ENCODE data around the gene CROCC2. TPM values are rescaled to one million over a fixed set of nuclear protein-coding genes. Genes with fewer than 3 reads are reported as not detected.

Gene CROCC2
- total and polyA plus RNA-seq, 10 of the 15 experiments (the other 5 are each of a cell fraction or from before 2014, with no cell fraction given), result not detected

DNA sequence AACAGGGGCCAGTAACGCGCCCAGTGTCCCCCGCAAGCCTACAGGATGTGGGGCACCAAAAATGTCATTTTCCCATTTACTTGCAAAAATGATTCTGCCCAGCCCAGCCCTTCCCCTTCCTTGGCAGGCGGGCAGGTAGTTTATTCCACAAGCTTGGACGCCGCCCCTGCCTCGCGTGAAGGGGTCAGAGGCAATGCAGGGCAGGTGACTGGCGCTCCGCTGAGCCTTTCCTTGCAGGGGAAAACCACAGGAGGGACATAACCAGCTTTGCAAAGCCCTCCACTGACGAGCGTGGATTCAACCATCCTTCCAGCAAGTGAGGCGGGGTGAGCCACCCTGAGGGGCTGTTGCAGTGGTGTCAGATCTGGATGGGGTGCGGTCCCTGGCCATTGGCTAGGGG, 15.4 kb upstream of the CROCC2 start:
- Histone ChIP-seq H2AFZ (ENCODE audit: control insufficient read depth, low read depth, low read length) (no peak overlapping the region), H3K27ac (ENCODE audit: control insufficient read depth, insufficient read depth) (no peak overlapping the region), H4K20me1 (ENCODE audit: control insufficient read depth, insufficient read depth) (no peaks in the 10 kb centered on the region), H3K4me3 (no peak overlapping the region), H3K9ac (ENCODE audit: control insufficient read depth, insufficient read depth, low read length) (no peak overlapping the region), H3K9me3 (replicated peaks; ENCODE audit: control insufficient read depth, insufficient read depth, low read length) (no peaks in the 10 kb centered on the region), H3K36me3 (ENCODE audit: control insufficient read depth in 2 of 2, insufficient read depth in 2 of 2, low read length in 1 of 2) (no peaks in the 10 kb centered on the region), H3K4me2 (ENCODE audit: control insufficient read depth, insufficient read depth) (no peak overlapping the region), H3K4me1 (ENCODE audit: control insufficient read depth, insufficient read depth, low read length) (no peaks in the 10 kb centered on the region), H3K27me3 (replicated peaks in 1 of 2; ENCODE audit: control insufficient read depth in 2 of 2, insufficient read depth in 2 of 2, low read length in 1 of 2) (no peaks in the 10 kb centered on the region), H3K79me2 (ENCODE audit: control insufficient read depth, insufficient read depth, low read length) (no peaks in the 10 kb centered on the region)
- WGBS (ENCODE audit: insufficient coverage, insufficient replicate concordance, low lambda C conversion rate, missing lambda C conversion rate), result 45% methylated on average over 13 of the region's 14 CpGs
- CTCF ChIA-PET, result no interaction called here
- in situ Hi-C loops (cut with MboI) (no loop called here), intact Hi-C loops (cut with micrococcal nuclease; ENCODE audit: unreplicated experiment) (no loop called here)
- SMC1A ChIA-PET (ENCODE audit: uncharacterized antibody, unreplicated experiment), result no interaction called here
- RAD21 ChIA-PET (ENCODE audit: unreplicated experiment), result no interaction called here
- POLR2A ChIA-PET, result no interaction called here
- TF ChIP-seq, protein P1, sequence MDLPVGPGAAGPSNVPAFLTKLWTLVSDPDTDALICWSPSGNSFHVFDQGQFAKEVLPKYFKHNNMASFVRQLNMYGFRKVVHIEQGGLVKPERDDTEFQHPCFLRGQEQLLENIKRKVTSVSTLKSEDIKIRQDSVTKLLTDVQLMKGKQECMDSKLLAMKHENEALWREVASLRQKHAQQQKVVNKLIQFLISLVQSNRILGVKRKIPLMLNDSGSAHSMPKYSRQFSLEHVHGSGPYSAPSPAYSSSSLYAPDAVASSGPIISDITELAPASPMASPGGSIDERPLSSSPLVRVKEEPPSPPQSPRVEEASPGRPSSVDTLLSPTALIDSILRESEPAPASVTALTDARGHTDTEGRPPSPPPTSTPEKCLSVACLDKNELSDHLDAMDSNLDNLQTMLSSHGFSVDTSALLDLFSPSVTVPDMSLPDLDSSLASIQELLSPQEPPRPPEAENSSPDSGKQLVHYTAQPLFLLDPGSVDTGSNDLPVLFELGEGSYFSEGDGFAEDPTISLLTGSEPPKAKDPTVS (IDR thresholded peaks at IDR 0.05; ENCODE audit: low read depth, low read length), result no peak
- TF ChIP-seq EGR1 (IDR thresholded peaks at IDR 0.05; ENCODE audit: borderline replicate concordance in 1 of 2, low read depth in 2 of 2, low read length in 2 of 2), result no peak
- no peak for TF ChIP-seq GABPA (IDR thresholded peaks at IDR 0.05; ENCODE audit: low read depth)
- no peak for TF ChIP-seq MXI1 (IDR thresholded peaks at IDR 0.05; ENCODE audit: low read depth, low read length)
- TF ChIP-seq SREBF1 (IDR thresholded peaks at IDR 0.05; ENCODE audit: low read length), result no peak
- TF ChIP-seq ZBTB11 (CRISPR knock-in tag; IDR thresholded peaks at IDR 0.05), result no peak
- TF ChIP-seq FOXK2 (IDR thresholded peaks at IDR 0.05), result no peak
- TF ChIP-seq ESRRA (IDR thresholded peaks at IDR 0.05; ENCODE audit: low read length), result no peak
- no peak for TF ChIP-seq ZNF274 (IDR thresholded peaks at IDR 0.05; ENCODE audit: insufficient read depth, insufficient read length)
- no peak for TF ChIP-seq SMARCA5 (IDR thresholded peaks at IDR 0.05)
- no peak for TF ChIP-seq ZNF622 (IDR thresholded peaks at IDR 0.05)
- no peak for TF ChIP-seq RBBP5 (conservative IDR thresholded peaks at IDR 0.05)
- TF ChIP-seq, protein P2, sequence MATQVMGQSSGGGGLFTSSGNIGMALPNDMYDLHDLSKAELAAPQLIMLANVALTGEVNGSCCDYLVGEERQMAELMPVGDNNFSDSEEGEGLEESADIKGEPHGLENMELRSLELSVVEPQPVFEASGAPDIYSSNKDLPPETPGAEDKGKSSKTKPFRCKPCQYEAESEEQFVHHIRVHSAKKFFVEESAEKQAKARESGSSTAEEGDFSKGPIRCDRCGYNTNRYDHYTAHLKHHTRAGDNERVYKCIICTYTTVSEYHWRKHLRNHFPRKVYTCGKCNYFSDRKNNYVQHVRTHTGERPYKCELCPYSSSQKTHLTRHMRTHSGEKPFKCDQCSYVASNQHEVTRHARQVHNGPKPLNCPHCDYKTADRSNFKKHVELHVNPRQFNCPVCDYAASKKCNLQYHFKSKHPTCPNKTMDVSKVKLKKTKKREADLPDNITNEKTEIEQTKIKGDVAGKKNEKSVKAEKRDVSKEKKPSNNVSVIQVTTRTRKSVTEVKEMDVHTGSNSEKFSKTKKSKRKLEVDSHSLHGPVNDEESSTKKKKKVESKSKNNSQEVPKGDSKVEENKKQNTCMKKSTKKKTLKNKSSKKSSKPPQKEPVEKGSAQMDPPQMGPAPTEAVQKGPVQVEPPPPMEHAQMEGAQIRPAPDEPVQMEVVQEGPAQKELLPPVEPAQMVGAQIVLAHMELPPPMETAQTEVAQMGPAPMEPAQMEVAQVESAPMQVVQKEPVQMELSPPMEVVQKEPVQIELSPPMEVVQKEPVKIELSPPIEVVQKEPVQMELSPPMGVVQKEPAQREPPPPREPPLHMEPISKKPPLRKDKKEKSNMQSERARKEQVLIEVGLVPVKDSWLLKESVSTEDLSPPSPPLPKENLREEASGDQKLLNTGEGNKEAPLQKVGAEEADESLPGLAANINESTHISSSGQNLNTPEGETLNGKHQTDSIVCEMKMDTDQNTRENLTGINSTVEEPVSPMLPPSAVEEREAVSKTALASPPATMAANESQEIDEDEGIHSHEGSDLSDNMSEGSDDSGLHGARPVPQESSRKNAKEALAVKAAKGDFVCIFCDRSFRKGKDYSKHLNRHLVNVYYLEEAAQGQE (IDR thresholded peaks at IDR 0.05; ENCODE audit: low read depth, low read length), result no peak
- no peak for ATAC-seq
- no peak for FAIRE-seq
- BruUV-seq (replicated peaks), result no TSS peak
- no peak for DNase-seq (ENCODE audit: low read depth, low spot score)

All from GM12878 (cell line).